Measurements from ENCODE around the gene IL1RL2. TPM values are rescaled to one million over a fixed set of nuclear protein-coding genes. Genes with fewer than 3 reads are reported as not detected.

The IL1RL2 gene
- total RNA-seq, 1 experiment from 2014 or later: not detected

DNA sequence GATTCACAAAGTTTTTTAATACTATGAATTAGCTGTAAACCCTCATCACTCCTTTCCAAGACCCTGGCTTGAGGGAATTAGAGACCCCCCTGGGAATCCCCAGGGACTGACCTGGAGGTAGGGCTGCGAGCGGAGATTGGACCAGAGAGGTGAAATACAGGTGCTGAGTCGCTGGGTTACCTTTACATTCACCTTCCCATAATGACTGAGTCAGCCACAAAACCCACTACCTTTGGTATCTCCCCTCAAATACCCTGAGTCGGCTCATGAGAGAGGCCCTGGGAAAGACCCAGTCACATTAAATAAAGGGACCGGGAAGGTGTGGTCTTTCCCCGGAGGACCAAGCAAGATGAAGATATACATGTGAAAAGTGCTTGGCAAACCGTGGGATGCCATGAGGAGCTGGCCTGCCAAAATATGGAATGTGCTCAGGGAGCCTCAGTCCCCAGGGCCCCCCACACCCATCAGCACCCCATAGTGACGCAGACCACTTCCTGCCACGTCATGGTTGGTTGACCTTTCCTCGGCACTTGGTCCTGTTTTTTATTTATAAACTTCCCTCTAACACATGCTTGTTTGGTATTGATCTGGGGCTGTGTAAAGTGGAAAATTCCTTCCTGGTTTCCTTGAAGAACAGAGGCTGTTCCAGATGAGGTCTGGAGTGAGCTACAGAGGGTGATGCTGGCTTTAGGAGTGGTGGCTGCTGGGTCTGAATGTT lies 51.4 kb downstream of the IL1RL2 start:
- no peak overlapping the region for H3K4me3 ChIP-seq (ENCODE audit: low read depth in 2 of 2, low read length in 2 of 2)
- H3K27ac ChIP-seq (ENCODE audit: low read length): no peak overlapping the region
- in situ Hi-C loops (cut with HindIII; ENCODE audit: low pct_unique_long_range_greater_than_20kb, low sequenced_read_pairs): no loop called here
- no peaks in the 10 kb centered on the region for H3K9me3 ChIP-seq (ENCODE audit: control insufficient read depth, insufficient read depth, low read depth, low read length)
- no TSS peak for BruUV-seq (replicated peaks)
- peaks cover 2% of the 10 kb centered on the region; the same call in 1 of the 2 replicates for H3K27me3 ChIP-seq (ENCODE audit: control insufficient read depth, insufficient read depth, low read length)
- no peaks in the 10 kb centered on the region for H3K4me1 ChIP-seq (ENCODE audit: control insufficient read depth, insufficient read depth, low read length)
- no peaks in the 10 kb centered on the region for H3K36me3 ChIP-seq (ENCODE audit: control insufficient read depth, insufficient read depth, low read length)
- DNase-seq (ENCODE audit: low read depth, low spot score) (no peak), ATAC-seq (no peak)
- ChIA-PET POLR2A (interaction anchor here (0.6 kb wide), 1 partner anchor 242 kb away, joined by 20 read pairs; no protein-coding TSS in a partner anchor), CTCF (no interaction called here)
- TF ChIP-seq, protein P1, sequence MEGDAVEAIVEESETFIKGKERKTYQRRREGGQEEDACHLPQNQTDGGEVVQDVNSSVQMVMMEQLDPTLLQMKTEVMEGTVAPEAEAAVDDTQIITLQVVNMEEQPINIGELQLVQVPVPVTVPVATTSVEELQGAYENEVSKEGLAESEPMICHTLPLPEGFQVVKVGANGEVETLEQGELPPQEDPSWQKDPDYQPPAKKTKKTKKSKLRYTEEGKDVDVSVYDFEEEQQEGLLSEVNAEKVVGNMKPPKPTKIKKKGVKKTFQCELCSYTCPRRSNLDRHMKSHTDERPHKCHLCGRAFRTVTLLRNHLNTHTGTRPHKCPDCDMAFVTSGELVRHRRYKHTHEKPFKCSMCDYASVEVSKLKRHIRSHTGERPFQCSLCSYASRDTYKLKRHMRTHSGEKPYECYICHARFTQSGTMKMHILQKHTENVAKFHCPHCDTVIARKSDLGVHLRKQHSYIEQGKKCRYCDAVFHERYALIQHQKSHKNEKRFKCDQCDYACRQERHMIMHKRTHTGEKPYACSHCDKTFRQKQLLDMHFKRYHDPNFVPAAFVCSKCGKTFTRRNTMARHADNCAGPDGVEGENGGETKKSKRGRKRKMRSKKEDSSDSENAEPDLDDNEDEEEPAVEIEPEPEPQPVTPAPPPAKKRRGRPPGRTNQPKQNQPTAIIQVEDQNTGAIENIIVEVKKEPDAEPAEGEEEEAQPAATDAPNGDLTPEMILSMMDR (IDR thresholded peaks at IDR 0.05): no peak
- no peak for TF ChIP-seq TCF7L2 (IDR thresholded peaks at IDR 0.05; ENCODE audit: low read depth, low read length)
- intact Hi-C loops (cut with micrococcal nuclease; ENCODE audit: unreplicated experiment): no loop called here

DNA sequence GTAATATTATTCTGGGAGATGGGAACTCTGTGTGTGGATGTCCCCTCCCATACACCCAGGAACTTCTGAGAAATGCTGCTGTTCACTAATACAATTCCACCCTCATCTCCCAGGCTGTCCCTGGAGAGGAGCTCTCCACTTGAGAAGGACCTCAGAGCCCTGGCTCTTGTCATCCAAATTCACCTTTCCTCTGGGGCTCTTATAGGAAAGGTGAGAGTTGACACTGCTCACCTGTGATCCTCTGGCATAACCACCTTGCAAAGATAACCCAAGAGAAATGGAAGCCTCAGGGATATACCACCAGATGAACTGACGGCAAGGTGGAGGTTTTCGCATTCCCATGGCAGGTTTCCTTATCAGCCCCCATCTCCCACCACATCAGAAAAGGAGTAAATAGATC lies 52.0 kb downstream of the IL1RL2 start:
- H3K4me3 ChIP-seq (ENCODE audit: low read depth in 2 of 2, low read length in 2 of 2): no peak overlapping the region
- peaks cover 2% of the 10 kb centered on the region; the same call in 1 of the 2 replicates for H3K27me3 ChIP-seq (ENCODE audit: control insufficient read depth, insufficient read depth, low read length)
- ATAC-seq (no peak), DNase-seq (ENCODE audit: low read depth, low spot score) (no peak)
- ChIA-PET CTCF (interaction anchor here (0.6 kb wide), 1 partner anchor 233 kb away, joined by 3 read pairs; no protein-coding TSS in a partner anchor), POLR2A (interaction anchor here (0.6 kb wide), 1 partner anchor 243 kb away, joined by 20 read pairs; no protein-coding TSS in a partner anchor)
- no peaks in the 10 kb centered on the region for H3K4me1 ChIP-seq (ENCODE audit: control insufficient read depth, insufficient read depth, low read length)
- TF ChIP-seq, protein P2, sequence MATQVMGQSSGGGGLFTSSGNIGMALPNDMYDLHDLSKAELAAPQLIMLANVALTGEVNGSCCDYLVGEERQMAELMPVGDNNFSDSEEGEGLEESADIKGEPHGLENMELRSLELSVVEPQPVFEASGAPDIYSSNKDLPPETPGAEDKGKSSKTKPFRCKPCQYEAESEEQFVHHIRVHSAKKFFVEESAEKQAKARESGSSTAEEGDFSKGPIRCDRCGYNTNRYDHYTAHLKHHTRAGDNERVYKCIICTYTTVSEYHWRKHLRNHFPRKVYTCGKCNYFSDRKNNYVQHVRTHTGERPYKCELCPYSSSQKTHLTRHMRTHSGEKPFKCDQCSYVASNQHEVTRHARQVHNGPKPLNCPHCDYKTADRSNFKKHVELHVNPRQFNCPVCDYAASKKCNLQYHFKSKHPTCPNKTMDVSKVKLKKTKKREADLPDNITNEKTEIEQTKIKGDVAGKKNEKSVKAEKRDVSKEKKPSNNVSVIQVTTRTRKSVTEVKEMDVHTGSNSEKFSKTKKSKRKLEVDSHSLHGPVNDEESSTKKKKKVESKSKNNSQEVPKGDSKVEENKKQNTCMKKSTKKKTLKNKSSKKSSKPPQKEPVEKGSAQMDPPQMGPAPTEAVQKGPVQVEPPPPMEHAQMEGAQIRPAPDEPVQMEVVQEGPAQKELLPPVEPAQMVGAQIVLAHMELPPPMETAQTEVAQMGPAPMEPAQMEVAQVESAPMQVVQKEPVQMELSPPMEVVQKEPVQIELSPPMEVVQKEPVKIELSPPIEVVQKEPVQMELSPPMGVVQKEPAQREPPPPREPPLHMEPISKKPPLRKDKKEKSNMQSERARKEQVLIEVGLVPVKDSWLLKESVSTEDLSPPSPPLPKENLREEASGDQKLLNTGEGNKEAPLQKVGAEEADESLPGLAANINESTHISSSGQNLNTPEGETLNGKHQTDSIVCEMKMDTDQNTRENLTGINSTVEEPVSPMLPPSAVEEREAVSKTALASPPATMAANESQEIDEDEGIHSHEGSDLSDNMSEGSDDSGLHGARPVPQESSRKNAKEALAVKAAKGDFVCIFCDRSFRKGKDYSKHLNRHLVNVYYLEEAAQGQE (IDR thresholded peaks at IDR 0.05; ENCODE audit: insufficient read depth in 1 of 2, low read depth in 2 of 2, low read length in 1 of 2): no peak
- no peak for TF ChIP-seq POLR2AphosphoS5 (IDR thresholded peaks at IDR 0.05; ENCODE audit: low read depth, low read length)
- TF ChIP-seq, protein P1 (IDR thresholded peaks at IDR 0.05): no peak
- TF ChIP-seq TCF7L2 (IDR thresholded peaks at IDR 0.05; ENCODE audit: low read depth, low read length): no peak
- no peaks in the 10 kb centered on the region for H3K9me3 ChIP-seq (ENCODE audit: control insufficient read depth, insufficient read depth, low read depth, low read length)
- intact Hi-C loops (cut with micrococcal nuclease; ENCODE audit: unreplicated experiment): no loop called here
- no peak overlapping the region for H3K27ac ChIP-seq (ENCODE audit: low read length)
- in situ Hi-C loops (cut with HindIII; ENCODE audit: low pct_unique_long_range_greater_than_20kb, low sequenced_read_pairs): no loop called here
- BruUV-seq (replicated peaks): no TSS peak
- H3K36me3 ChIP-seq (ENCODE audit: control insufficient read depth, insufficient read depth, low read length): no peaks in the 10 kb centered on the region
